SKM-1 treated with dmso at 0.1 percent for 144 hours (cell line): ENCODE measurements around the gene MYO7A.

Source experiments
- DNase-seq: peaks from one replicate; lab custom pipeline; 2025; ENCODE audit not compliant: unreplicated experiment; lab: John Stamatoyannopoulos, UW

MYO7A gene

GRCh38 chr11:77111277-77111676 is 16.8 kb upstream of the MYO7A start:
- no peak for DNase-seq

DNA sequence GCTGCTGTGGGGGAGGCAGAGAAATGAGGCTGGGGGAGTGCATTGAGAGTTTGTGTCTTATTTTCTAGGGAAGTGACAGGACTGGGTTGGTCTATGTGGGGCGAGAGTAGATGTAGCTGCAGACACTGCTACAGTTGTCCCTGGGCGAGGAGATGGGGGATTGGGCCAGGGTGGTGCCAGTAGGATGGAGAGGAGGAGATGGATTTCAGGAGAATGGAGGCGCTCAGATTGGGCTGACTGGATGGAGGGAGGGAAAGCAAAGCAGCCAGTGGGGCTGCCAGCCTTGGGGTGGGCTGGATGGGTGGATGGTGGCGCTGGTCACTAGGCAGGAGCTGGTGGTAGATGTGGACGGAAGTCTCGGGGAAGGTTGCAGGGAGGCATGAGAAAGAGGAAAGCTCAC is 16.1 kb upstream of the MYO7A start:
- no peak for DNase-seq

DNA sequence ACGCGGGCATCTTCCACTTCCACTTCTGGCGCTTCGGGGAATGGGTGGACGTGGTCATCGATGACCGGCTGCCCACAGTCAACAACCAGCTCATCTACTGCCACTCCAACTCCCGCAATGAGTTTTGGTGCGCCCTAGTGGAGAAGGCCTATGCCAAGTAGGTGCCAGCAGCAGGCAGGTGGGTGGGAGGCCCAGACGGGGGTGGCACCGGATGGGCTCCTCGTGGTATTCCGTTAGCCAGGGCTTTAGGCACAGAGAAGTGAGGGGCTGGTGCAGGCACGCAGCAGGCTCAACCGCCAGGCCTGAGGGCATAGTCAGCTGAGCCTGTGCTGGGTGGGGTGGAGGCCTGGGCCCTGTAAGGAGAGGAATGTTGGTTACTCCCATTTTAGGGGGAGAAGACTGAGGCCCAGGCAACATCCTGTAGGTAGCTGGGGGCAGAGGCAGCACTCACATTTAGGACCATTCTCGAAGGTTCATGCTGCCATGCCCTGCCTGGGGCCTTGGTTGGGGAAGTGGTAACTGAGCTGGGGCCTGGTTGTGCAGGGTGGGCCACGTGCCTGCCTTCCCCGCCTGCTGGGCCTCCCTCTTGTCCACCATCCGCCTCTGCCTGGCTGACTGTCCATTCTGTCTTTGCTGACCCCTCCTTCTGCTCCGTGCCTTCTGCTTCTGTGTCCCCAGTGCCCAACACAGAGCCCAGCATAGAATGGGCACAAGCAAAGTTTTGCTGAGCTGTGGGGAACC is 15.2 kb upstream of the MYO7A start:
- DNase-seq: no peak

- DNase-seq: peak; percentile 40
These were observed 14.5 kb upstream of the MYO7A start for GRCh38 chr11:77113382-77114088.

DNA sequence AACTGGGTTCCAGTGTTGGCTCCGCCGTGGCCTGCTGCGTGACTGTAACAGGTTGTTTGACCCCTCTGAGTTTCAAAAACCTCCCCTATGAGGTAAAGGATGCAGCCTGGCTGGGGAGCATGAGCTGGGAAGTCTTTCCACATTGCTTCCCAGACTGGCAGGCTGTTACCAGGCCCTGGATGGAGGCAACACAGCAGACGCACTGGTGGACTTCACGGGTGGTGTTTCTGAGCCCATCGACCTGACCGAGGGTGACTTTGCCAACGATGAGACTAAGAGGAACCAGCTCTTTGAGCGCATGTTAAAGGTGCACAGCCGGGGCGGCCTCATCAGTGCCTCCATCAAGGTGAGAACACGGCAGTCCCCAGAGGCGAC is 14.0 kb upstream of the MYO7A start:
- DNase-seq: no peak

GRCh38 chr11:77115181-77115611 is 12.8 kb upstream of the MYO7A start:
- DNase-seq: peak; percentile 1

- DNase-seq: no peak
These were observed 12.1 kb upstream of the MYO7A start for GRCh38 chr11:77115956-77116355.

GRCh38 chr11:77117492-77117891 is 10.6 kb upstream of the MYO7A start:
- DNase-seq: no peak

DNA sequence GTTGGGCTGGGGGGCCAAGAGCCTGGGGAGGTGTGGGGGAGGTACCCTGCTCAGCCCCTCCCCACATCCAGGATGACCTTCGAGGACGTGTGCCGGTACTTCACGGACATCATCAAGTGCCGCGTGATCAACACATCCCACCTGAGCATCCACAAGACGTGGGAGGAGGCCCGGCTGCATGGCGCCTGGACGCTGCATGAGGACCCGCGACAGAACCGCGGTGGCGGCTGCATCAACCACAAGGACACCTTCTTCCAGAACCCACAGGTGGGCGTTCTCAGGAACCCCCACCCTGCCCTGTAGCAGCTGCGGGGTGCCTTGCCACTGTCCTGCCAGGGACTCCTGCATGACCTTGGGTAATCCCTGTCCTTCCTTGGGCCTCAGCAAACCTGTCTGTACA is 10.0 kb upstream of the MYO7A start:
- no peak for DNase-seq

DNA sequence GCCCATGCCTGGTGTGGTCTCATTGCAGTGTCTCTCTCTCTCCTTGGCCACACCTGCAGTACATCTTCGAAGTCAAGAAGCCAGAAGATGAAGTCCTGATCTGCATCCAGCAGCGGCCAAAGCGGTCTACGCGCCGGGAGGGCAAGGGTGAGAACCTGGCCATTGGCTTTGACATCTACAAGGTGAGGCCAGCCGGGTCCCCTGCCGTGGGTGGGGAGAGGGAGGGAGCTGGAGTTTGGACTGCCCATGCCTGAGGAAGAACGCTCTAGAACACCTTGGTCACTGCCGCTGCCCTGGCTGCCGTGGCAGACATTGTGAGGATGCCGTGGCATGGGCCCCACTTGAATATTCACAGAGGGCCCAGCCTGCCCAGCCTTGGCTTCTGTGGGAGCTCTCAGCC is 9.1 kb upstream of the MYO7A start:
- no peak for DNase-seq

GRCh38 chr11:77119531-77119936 is 8.5 kb upstream of the MYO7A start:
- no peak for DNase-seq

DNA sequence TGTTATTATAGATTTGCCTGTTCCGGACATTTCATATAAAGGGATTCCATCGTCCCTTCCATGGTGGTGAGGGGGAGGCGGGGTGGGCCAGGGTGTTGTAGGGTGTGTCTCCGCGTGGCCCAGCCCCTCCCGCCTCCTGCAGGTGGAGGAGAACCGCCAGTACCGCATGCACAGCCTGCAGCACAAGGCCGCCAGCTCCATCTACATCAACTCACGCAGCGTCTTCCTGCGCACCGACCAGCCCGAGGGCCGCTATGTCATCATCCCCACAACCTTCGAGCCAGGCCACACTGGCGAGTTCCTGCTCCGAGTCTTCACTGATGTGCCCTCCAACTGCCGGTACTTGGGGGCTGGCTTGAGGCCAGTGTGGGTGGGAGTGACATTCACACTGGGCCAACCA is 7.5 kb upstream of the MYO7A start:
- DNase-seq: no peak

DNA sequence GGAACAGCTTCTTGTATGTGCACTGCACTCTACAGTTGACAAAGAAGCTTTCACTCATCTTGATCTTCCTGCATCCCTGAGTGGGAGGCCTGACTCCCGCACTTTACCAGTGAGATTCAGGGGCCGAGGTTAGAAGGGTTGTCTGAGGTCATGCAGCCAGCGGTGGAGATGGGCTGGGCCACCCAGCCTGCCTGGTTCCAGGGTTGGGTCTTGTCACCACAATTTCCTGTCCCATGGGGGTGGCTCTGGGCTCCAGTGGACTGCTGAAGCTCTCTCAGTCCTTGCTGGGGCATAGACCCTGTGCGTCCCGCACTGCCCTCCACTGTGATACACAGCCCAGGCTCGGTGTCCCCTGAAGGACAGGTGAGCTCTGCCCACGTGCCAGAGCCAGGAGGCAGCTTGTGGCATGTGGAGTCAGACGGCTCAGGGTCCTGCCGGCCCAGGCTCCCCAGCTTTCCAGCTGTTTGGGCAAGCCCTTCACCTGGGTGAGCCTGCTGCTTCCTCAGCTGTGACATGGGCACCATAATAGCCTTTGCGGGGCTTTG is 6.9 kb upstream of the MYO7A start:
- DNase-seq: no peak

DNA sequence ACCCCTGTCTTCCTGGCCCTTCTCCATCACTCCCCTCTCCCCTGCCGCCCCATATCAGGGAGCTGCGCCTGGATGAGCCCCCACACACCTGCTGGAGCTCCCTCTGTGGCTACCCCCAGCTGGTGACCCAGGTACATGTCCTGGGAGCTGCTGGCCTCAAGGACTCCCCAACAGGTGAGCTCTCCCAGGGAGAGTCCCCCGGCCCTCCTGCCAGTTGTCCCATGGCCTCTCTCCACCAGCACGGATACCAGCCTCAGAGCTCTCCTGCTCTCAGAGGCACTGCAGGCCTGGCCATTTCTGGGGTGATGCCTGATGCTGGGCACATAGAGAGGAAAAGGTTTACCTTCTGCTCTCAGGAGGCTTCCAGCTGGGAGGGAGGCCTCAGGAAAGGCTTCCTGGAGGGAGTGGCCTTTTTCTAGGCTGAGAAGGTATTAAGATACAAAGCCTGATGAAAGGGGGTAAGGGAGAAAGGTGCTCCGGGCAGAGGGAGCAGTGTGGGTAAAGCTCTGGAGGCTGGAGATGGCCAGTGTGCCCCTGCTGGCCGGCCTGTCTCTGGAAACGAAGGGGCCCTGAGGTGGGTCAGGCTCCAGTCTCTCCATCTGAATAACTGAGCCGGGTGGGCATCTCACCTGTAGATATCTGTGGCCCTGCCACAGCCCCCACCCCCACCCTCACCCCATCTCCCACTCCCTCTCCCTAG is 6.0 kb upstream of the MYO7A start:
- DNase-seq: no peak

DNA sequence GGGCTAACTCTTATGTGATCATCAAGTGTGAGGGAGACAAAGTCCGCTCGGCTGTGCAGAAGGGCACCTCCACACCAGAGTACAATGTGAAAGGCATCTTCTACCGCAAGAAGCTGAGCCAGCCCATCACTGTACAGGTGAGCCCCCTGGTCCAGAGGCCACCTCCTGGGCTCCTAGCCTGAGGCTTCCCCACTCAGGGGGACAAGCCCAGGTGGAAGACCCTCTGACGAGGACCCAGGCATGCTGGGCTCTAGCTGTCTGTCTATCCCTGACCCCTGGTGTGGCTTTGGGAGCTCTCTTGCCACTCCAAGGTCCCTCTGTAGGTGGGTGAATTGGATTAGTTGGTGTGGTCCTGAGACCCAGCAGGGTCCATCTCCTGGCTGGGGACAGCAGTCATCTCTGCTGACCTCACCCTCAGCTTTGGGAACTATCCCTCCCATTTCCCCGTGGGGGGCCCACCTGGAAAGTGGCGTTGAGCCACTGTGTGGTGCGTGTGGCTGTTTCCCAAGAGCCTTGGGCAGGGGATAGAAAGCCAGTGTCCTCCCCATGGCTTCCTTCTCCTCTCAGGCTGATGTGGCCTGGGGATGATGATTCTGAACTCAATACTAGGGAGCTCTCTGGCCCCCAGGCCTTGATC is 5.4 kb upstream of the MYO7A start:
- no peak for DNase-seq

- DNase-seq: no peak
These were observed 4.5 kb upstream of the MYO7A start for GRCh38 chr11:77123591-77123990.

DNA sequence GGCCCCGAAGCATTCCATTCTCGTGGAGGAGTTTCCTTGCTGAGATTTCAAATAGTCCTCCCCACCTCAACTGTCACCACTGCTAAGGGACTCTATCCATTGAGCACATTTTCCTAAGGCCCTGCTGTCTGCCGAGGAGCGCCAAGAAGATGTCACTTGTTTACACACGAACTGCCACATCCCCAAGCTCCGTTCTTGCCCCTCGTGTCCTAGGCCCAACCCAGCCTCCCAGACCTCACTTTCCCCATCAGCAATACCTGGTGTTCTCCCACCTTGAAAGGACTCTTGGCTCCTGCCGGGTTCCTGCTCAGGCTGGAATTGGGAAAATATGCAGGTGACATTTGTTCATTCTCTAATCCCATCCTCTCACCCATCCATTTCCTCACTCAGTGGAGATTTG is 4.0 kb upstream of the MYO7A start:
- no peak for DNase-seq

GRCh38 chr11:77124488-77124887 is 3.6 kb upstream of the MYO7A start:
- no peak for DNase-seq

DNA sequence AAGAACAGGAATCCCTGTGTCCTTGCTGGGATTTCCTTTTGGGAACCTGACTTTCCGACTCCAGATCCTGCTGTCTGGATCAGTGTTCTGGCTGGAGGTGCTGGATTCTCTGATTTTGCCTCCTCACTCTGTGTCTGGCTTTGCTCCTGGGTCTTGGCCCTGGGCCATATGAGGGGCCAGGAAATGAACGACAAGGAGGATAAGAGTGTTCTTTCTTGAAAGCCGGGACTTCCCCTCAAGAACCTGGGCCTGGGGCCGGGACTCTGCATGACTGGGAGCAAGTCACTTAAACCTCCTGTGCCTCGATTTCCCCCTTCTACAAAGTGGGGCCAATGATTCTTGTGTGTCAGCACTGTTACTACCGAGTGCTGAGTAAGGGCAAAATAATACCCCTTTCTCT is 2.9 kb upstream of the MYO7A start:
- no peak for DNase-seq

- DNase-seq: no peak
These were observed 2.4 kb upstream of the MYO7A start for GRCh38 chr11:77125695-77126094.

DNA sequence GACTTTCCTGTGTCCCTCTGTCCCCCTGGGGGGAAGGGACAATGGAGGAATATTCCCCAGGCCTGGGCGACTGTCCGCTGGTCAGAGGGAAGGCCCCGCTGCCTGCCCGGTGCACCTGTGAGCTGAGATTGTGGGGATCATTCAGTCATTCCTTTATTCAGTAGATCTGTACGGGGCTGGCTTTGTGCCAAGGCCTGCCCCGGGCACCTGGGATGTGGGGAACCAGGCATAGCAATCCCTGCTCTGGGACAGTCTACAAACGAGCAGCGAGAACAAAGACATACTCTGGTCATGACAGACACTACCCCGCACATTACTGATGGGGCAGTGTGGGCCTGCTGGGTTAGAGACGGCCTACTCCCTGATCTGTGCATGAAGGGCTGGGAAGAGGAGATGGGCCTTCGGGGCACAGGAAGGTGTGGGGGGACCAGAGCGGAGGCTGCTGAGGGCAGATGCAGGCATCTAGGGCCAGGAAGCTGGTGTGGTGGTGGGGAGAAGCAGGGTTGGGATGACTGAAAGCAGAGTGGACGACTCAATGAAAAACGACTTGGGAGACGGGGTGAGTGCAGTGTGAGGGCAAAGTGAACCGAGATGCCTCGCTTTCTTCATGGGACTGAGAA is 1.8 kb upstream of the MYO7A start:
- DNase-seq: no peak
